NT2/D1 (cell line): ENCODE results near the gene FSIP1.

ENCODE experiments used
- DNase-seq: peaks from one replicate; pipeline ENCODE4 v3.0.0-alpha.2; 2011; ENCODE audit warnings: low read depth, low spot score
- H3K27me3 ChIP-seq: 2 replicates; pipeline ENCODE4 v1.6.0; 2011; ENCODE audit warnings: mild to moderate bottlenecking; ENCODE audit not compliant: insufficient read length, insufficient read depth
- H3K36me3 ChIP-seq: 2 replicates; pipeline ENCODE4 v1.6.1; 2011; ENCODE audit warnings: mild to moderate bottlenecking, low read length, mixed read lengths; ENCODE audit not compliant: insufficient read depth, insufficient read length
- H3K4me1 ChIP-seq: 2 replicates; pipeline ENCODE4 v1.5.1; 2011; ENCODE audit not compliant: insufficient read depth, insufficient read length
- H3K4me3 ChIP-seq: 2 replicates; pipeline ENCODE4 v1.5.1; 2011; ENCODE audit warnings: low read depth; ENCODE audit not compliant: insufficient read length
- H3K9ac ChIP-seq: 2 replicates; pipeline ENCODE4 v1.6.0; 2011; ENCODE audit warnings: low read depth; ENCODE audit not compliant: insufficient read length
- H3K9me3 ChIP-seq: 2 replicates; pipeline ENCODE4 v1.5.1; 2011; ENCODE audit warnings: mild to moderate bottlenecking, low read length; ENCODE audit not compliant: insufficient read depth
- SUZ12 ChIP-seq: IDR thresholded peaks from 2 replicates; pipeline ENCODE4 v1.6.1; 2011; ENCODE audit not compliant: insufficient read length, insufficient read depth; ENCODE audit errors: extremely low read depth
- YY1 ChIP-seq: IDR thresholded peaks from 2 replicates; pipeline ENCODE4 v1.6.1; 2011; ENCODE audit not compliant: insufficient read length, insufficient read depth
- ZNF274 ChIP-seq: IDR thresholded peaks from 2 replicates; pipeline ENCODE4 v1.6.1; 2011; ENCODE audit warnings: mild to moderate bottlenecking, low read depth, low read length

Gene FSIP1

GRCh38 chr15:39592500-39592899, 190.1 kb downstream of the FSIP1 start:
- Histone ChIP-seq H3K4me1 (no peaks in the 10 kb centered on the region), H3K36me3 (peaks cover 92% of the 10 kb centered on the region), H3K4me3 (no peak overlapping the region), H3K9me3 (no peaks in the 10 kb centered on the region), H3K27me3 (no peaks in the 10 kb centered on the region), H3K9ac (no peak overlapping the region)
- DNase-seq, result no peak
- no peak for TF ChIP-seq SUZ12

GRCh38 chr15:39591896-39592315, 190.7 kb downstream of the FSIP1 start:
- H3K4me3 ChIP-seq, result no peak overlapping the region
- peaks cover 94% of the 10 kb centered on the region for H3K36me3 ChIP-seq
- H3K9ac ChIP-seq, result no peak overlapping the region
- no peaks in the 10 kb centered on the region for H3K9me3 ChIP-seq
- DNase-seq, result no peak
- no peaks in the 10 kb centered on the region for H3K4me1 ChIP-seq
- no peak for TF ChIP-seq ZNF274
- no peaks in the 10 kb centered on the region for H3K27me3 ChIP-seq

DNA sequence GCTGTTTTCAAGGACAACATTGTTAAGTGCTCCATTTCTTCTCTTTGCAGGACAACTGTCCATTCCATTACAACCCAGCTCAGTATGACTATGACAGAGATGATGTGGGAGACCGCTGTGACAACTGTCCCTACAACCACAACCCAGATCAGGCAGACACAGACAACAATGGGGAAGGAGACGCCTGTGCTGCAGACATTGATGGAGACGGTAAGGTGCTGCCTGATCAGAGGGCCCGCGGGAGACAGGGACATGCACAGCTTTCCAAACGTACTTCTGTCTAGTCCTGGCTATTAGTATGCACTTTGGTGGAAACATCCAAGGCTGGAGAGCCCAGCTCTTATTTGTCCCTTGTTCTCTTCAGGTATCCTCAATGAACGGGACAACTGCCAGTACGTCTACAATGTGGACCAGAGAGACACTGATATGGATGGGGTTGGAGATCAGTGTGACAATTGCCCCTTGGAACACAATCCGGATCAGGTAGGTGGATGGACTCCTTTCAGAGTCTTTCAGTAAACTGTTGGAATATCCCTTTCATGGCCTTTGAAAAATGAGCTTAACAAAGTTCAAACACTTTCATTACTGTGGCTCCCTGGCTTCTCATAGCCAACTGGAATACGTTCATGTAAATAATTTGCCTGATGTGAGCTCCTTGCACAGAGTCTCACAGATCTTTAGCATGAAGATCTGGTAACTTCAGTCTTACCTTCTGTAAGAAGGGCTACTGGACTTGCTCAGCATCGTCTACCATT, 191.3 kb downstream of the FSIP1 start:
- DNase-seq, result no peak
- no peaks in the 10 kb centered on the region for H3K27me3 ChIP-seq

GRCh38 chr15:39589815-39590644, 192.6 kb downstream of the FSIP1 start:
- H3K4me1 ChIP-seq, result no peaks in the 10 kb centered on the region
- H3K9ac ChIP-seq, result no peak overlapping the region
- no peak for TF ChIP-seq ZNF274
- no peak for TF ChIP-seq SUZ12
- TF ChIP-seq YY1, result no peak
- no peaks in the 10 kb centered on the region for H3K9me3 ChIP-seq
- H3K27me3 ChIP-seq, result no peaks in the 10 kb centered on the region
- DNase-seq, result no peak
- peaks cover 100% of the 10 kb centered on the region for H3K36me3 ChIP-seq
- no peak overlapping the region for H3K4me3 ChIP-seq

More for the DNA sequence above, 191.3 kb downstream of the FSIP1 start:
- TF ChIP-seq SUZ12 (no peak), ZNF274 (no peak), YY1 (no peak)
- H3K4me3 ChIP-seq, result no peak overlapping the region
- no peaks in the 10 kb centered on the region for H3K4me1 ChIP-seq
- H3K9ac ChIP-seq, result no peak overlapping the region
- H3K9me3 ChIP-seq, result no peaks in the 10 kb centered on the region
- peaks cover 98% of the 10 kb centered on the region for H3K36me3 ChIP-seq

DNA sequence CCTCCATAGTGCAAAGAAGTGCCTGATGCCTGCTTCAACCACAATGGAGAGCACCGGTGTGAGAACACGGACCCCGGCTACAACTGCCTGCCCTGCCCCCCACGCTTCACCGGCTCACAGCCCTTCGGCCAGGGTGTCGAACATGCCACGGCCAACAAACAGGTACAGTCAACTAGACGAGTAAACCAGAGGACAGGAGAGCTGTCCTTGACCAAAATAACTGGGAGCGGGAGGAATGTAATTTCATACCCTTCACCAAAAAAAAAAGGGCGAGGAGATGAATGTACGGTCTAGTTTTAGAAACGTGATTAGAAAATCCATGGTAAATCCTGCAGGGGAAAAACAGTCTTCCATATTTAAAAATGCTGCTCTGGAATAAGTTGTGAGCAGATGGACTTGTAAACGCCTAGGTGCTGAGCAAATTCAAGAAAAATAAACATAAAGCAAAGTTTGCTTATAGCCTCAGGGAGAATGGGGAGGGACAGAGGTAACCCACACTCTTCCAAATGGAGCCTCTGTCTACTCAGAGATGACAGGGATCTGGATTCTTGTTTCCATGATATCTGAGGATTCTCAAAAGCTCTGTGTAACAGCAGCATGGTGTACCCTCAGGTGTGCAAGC, 193.3 kb downstream of the FSIP1 start:
- DNase-seq, result no peak
- H3K9me3 ChIP-seq, result no peaks in the 10 kb centered on the region
- no peak overlapping the region for H3K9ac ChIP-seq
- H3K4me1 ChIP-seq, result no peaks in the 10 kb centered on the region
- H3K36me3 ChIP-seq, result peaks cover 100% of the 10 kb centered on the region
- TF ChIP-seq YY1, result no peak
- TF ChIP-seq ZNF274, result no peak
- no peak for TF ChIP-seq SUZ12
- no peak overlapping the region for H3K4me3 ChIP-seq
- H3K27me3 ChIP-seq, result no peaks in the 10 kb centered on the region

DNA sequence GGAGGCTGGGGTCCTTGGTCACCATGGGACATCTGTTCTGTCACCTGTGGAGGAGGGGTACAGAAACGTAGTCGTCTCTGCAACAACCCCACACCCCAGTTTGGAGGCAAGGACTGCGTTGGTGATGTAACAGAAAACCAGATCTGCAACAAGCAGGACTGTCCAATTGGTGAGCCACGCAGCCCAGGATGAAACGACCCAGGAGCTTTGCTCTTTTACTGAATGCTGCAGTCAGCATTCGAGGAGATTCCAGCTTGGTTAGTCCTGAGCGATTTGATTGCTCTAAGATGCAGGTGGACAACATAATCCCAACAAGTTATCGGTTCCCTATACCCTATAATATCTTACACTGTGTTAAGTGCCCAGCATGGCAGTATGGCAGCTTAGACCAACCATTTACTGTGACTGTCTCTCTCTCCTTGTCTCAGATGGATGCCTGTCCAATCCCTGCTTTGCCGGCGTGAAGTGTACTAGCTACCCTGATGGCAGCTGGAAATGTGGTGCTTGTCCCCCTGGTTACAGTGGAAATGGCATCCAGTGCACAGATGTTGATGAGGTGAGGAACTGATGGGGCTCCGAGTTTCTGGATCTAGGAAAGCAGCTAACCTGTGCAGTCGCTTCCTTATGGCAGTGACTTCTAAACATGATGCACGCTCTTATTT, 194.0 kb downstream of the FSIP1 start:
- Histone ChIP-seq H3K36me3 (peaks cover 100% of the 10 kb centered on the region), H3K9me3 (no peaks in the 10 kb centered on the region), H3K4me3 (no peak overlapping the region), H3K27me3 (no peaks in the 10 kb centered on the region), H3K9ac (no peak overlapping the region), H3K4me1 (no peaks in the 10 kb centered on the region)
- no peak for TF ChIP-seq ZNF274
- no peak for TF ChIP-seq YY1
- no peak for TF ChIP-seq SUZ12
- DNase-seq, result no peak

GRCh38 chr15:39587731-39588530, 194.7 kb downstream of the FSIP1 start:
- H3K9ac ChIP-seq, result no peak overlapping the region
- no peak for DNase-seq
- H3K4me1 ChIP-seq, result no peaks in the 10 kb centered on the region
- H3K36me3 ChIP-seq, result peaks cover 99% of the 10 kb centered on the region
- TF ChIP-seq ZNF274, result no peak
- TF ChIP-seq YY1, result no peak
- TF ChIP-seq SUZ12, result no peak
- H3K9me3 ChIP-seq, result no peaks in the 10 kb centered on the region
- H3K4me3 ChIP-seq, result no peak overlapping the region
- no peaks in the 10 kb centered on the region for H3K27me3 ChIP-seq
